SK-N-SH treated with all-trans-retinoic acid at 6 μM for 48 hours (cell line): Measurements from ENCODE around the gene SP140.

Source experiments
- ATAC-seq: fragments of 200-7000 bp; cut with Tn5 transposase; 3 replicates; pipeline ENCODE4 v1.9.1; 2020; ENCODE audit warnings: mild to moderate bottlenecking, moderate library complexity
- ARNTL ChIP-seq: fragments of 450-650 bp; formaldehyde crosslinking; IDR thresholded peaks from 2 replicates; pipeline ENCODE4 v1.5.0; 2020; ENCODE audit warnings: low read depth, mild to moderate bottlenecking, moderate library complexity, borderline replicate concordance
- BACH2 ChIP-seq: fragments of 250-450 bp; sonication (Bioruptor Pico); IDR thresholded peaks from 2 replicates; pipeline ENCODE4 v1.9.0; 2021; ENCODE audit warnings: mild to moderate bottlenecking, borderline replicate concordance
- ESRRG ChIP-seq: fragments of 250-450 bp; sonication (Bioruptor Pico); IDR thresholded peaks from 2 replicates; pipeline ENCODE4 v1.6.1; 2021; ENCODE audit warnings: mild to moderate bottlenecking
- GLIS3 ChIP-seq: fragments of 250-450 bp; sonication (Bioruptor Pico); IDR thresholded peaks from 2 replicates; pipeline ENCODE4 v1.5.0; 2020; ENCODE audit warnings: mild to moderate bottlenecking, moderate library complexity
- ISL1 ChIP-seq: fragments of 250-450 bp; sonication (Bioruptor Pico); IDR thresholded peaks from 2 replicates; pipeline ENCODE4 v2.1.2; 2022; ENCODE audit warnings: mild to moderate bottlenecking, moderate library complexity
- OSR1 ChIP-seq: fragments of 250-450 bp; sonication (Bioruptor Pico); IDR thresholded peaks from 2 replicates; pipeline ENCODE4 v1.8.0; 2022; ENCODE audit warnings: moderate library complexity, mild to moderate bottlenecking, inconsistent platforms
- PPARA ChIP-seq: fragments of 250-450 bp; sonication (Bioruptor Pico); IDR thresholded peaks from 2 replicates; pipeline ENCODE4 v1.5.0; 2020; ENCODE audit warnings: mild to moderate bottlenecking, borderline replicate concordance
- RARB ChIP-seq: fragments of 250-450 bp; sonication (Bioruptor Pico); IDR thresholded peaks from 2 replicates; pipeline ENCODE4 v1.8.0; 2021; ENCODE audit warnings: mild to moderate bottlenecking, moderate library complexity
- TCF4 ChIP-seq: fragments of 250-450 bp; sonication (Bioruptor Pico); IDR thresholded peaks from 2 replicates; pipeline ENCODE4 v1.8.0; 2021; ENCODE audit warnings: mild to moderate bottlenecking, moderate library complexity, borderline replicate concordance
- ZC3H10 ChIP-seq: fragments of 250-450 bp; sonication (Bioruptor Pico); IDR thresholded peaks from 2 replicates; pipeline ENCODE4 v1.5.1; 2021; ENCODE audit warnings: mild to moderate bottlenecking, moderate library complexity
- ZFP3 ChIP-seq: fragments of 250-450 bp; sonication (Bioruptor Pico); IDR thresholded peaks from 2 replicates; pipeline ENCODE4 v1.5.0; 2020; ENCODE audit warnings: mild to moderate bottlenecking, moderate library complexity
- ZFP30 ChIP-seq: fragments of 450-650 bp; formaldehyde crosslinking; IDR thresholded peaks from 2 replicates; pipeline ENCODE4 v1.5.0; 2022; ENCODE audit warnings: mild to moderate bottlenecking, moderate library complexity
- ZNF565 ChIP-seq: fragments of 450-650 bp; formaldehyde crosslinking; conservative IDR thresholded peaks from 2 replicates; pipeline ENCODE4 v1.5.0; 2020; ENCODE audit warnings: low read depth, mild to moderate bottlenecking, moderate library complexity
- ZNF70 ChIP-seq: fragments of 450-650 bp; formaldehyde crosslinking; IDR thresholded peaks from 2 replicates; pipeline ENCODE4 v1.5.0; 2020; ENCODE audit warnings: mild to moderate bottlenecking, moderate library complexity
- ZNF8 ChIP-seq: fragments of 450-650 bp; formaldehyde crosslinking; IDR thresholded peaks from 2 replicates; pipeline ENCODE4 v1.5.0; 2020; ENCODE audit warnings: mild to moderate bottlenecking, moderate library complexity
- TF ChIP-seq, protein P1 (sequence below): fragments of 250-450 bp; sonication (Bioruptor Pico); IDR thresholded peaks from 2 replicates; pipeline ENCODE4 v1.5.1; 2020; ENCODE audit warnings: low read depth, mild to moderate bottlenecking, moderate library complexity
- TF ChIP-seq, protein P2 (sequence below): fragments of 250-450 bp; sonication (Bioruptor Pico); IDR thresholded peaks from 2 replicates; pipeline ENCODE4 v1.8.0; 2020; ENCODE audit warnings: mild to moderate bottlenecking, moderate library complexity, borderline replicate concordance
- TF ChIP-seq, protein P3 (sequence below): fragments of 250-450 bp; sonication (Bioruptor Pico); IDR thresholded peaks from 2 replicates; pipeline ENCODE4 v1.5.0; 2020; ENCODE audit warnings: mild to moderate bottlenecking, moderate library complexity
- TF ChIP-seq, protein P4 (sequence below): fragments of 250-450 bp; sonication (Bioruptor Pico); IDR thresholded peaks from 2 replicates; pipeline ENCODE4 v1.8.0; 2021; ENCODE audit warnings: low read depth, mild to moderate bottlenecking, moderate library complexity, borderline replicate concordance
- TF ChIP-seq, protein P5 (sequence below): fragments of 250-450 bp; sonication (Bioruptor Pico); IDR thresholded peaks from 2 replicates; pipeline ENCODE4 v1.5.1; 2021; ENCODE audit warnings: mild to moderate bottlenecking, moderate library complexity

SP140 gene

DNA sequence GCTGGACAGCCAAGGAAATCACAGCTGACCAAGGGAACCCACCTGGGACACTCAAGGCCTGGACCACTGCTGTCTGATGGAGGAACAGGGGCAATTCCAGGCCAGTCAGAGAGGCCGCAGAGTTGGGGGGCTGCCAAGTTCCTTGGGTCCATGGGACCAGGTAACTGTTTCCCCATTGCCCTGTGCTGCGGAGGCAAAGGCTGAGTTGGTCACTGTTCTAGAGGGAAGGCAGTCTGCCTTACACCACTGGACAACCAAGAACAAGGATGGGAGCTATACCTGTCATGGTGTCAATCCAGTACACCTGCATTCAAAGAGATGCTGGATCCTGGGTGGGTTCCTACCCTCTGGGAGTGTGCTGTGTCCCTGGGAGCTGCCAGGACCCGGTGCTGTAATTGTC, 91.8 kb downstream of the SP140 start:
- TF ChIP-seq ESRRG (no peak), ISL1 (CRISPR knock-in tag) (no peak), TCF4 (CRISPR knock-in tag) (no peak), ARNTL (no peak), ZFP30 (CRISPR knock-in tag) (no peak), PPARA (CRISPR knock-in tag) (no peak), ZC3H10 (CRISPR knock-in tag) (no peak), OSR1 (CRISPR knock-in tag) (no peak), ZNF565 (CRISPR knock-in tag) (no peak)
- TF ChIP-seq, protein P1, sequence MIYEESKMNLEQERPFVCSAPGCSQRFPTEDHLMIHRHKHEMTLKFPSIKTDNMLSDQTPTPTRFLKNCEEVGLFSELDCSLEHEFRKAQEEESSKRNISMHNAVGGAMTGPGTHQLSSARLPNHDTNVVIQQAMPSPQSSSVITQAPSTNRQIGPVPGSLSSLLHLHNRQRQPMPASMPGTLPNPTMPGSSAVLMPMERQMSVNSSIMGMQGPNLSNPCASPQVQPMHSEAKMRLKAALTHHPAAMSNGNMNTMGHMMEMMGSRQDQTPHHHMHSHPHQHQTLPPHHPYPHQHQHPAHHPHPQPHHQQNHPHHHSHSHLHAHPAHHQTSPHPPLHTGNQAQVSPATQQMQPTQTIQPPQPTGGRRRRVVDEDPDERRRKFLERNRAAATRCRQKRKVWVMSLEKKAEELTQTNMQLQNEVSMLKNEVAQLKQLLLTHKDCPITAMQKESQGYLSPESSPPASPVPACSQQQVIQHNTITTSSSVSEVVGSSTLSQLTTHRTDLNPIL (CRISPR knock-in tag): no peak
- TF ChIP-seq, protein P2, sequence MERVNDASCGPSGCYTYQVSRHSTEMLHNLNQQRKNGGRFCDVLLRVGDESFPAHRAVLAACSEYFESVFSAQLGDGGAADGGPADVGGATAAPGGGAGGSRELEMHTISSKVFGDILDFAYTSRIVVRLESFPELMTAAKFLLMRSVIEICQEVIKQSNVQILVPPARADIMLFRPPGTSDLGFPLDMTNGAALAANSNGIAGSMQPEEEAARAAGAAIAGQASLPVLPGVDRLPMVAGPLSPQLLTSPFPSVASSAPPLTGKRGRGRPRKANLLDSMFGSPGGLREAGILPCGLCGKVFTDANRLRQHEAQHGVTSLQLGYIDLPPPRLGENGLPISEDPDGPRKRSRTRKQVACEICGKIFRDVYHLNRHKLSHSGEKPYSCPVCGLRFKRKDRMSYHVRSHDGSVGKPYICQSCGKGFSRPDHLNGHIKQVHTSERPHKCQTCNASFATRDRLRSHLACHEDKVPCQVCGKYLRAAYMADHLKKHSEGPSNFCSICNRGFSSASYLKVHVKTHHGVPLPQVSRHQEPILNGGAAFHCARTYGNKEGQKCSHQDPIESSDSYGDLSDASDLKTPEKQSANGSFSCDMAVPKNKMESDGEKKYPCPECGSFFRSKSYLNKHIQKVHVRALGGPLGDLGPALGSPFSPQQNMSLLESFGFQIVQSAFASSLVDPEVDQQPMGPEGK: no peak
- TF ChIP-seq, all 23 proteins: peak for 0
- no peak for ATAC-seq

DNA sequence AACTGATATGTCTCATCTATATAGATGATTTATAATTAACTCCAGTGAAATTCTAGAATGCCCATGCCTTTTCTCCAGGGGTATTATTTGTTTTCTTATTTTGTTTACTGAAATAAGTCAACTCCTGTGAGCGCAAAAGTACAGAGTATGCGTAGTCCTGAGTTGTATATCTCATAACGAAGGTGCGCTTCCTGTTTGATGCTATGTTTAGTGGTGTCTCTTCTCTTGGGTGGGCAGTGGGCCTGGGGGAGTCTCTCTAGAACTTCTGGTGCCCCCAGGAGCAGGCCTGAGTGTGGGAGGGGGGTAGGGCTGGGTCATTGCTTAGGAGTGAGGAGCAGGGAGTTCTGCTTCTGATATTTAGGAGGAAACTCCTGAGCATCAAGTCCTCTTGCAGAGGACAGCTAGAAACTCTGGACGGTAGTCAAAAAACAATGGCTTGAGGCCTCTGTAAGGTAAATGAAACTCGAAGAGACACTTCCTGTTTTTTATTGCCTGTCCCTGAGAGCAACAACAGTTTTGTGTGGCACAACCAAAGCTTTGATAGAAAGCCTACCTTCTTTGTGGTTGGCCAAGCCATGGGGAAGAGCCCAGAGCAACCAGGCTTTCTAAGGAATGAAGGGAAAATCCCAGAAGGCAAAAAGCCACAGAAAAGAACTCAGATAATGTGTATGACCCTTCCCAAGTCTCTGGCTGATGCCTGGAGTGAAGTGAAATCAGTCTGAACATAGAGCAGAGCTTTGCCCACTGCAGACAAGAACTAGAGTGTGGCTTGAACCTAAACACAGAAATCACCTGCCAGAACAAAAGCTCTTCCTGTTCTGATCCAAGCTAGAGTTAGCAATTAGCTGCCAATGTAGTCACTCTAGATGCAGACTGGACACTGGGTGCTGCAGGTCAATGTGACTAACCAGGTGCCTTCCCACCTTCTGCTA, 92.9 kb downstream of the SP140 start:
- TF ChIP-seq, protein P3, sequence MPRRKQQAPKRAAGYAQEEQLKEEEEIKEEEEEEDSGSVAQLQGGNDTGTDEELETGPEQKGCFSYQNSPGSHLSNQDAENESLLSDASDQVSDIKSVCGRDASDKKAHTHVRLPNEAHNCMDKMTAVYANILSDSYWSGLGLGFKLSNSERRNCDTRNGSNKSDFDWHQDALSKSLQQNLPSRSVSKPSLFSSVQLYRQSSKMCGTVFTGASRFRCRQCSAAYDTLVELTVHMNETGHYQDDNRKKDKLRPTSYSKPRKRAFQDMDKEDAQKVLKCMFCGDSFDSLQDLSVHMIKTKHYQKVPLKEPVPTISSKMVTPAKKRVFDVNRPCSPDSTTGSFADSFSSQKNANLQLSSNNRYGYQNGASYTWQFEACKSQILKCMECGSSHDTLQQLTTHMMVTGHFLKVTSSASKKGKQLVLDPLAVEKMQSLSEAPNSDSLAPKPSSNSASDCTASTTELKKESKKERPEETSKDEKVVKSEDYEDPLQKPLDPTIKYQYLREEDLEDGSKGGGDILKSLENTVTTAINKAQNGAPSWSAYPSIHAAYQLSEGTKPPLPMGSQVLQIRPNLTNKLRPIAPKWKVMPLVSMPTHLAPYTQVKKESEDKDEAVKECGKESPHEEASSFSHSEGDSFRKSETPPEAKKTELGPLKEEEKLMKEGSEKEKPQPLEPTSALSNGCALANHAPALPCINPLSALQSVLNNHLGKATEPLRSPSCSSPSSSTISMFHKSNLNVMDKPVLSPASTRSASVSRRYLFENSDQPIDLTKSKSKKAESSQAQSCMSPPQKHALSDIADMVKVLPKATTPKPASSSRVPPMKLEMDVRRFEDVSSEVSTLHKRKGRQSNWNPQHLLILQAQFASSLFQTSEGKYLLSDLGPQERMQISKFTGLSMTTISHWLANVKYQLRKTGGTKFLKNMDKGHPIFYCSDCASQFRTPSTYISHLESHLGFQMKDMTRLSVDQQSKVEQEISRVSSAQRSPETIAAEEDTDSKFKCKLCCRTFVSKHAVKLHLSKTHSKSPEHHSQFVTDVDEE (CRISPR knock-in tag): no peak
- TF ChIP-seq, protein P1 (CRISPR knock-in tag): no peak
- TF ChIP-seq ZNF565 (CRISPR knock-in tag) (no peak), GLIS3 (CRISPR knock-in tag) (no peak), ZFP3 (CRISPR knock-in tag) (no peak), TCF4 (CRISPR knock-in tag) (no peak), ZNF70 (CRISPR knock-in tag) (no peak), PPARA (CRISPR knock-in tag) (no peak), ZNF8 (no peak), ISL1 (CRISPR knock-in tag) (no peak), ZFP30 (CRISPR knock-in tag) (no peak), OSR1 (CRISPR knock-in tag) (no peak), ESRRG (no peak), ARNTL (no peak), RARB (CRISPR knock-in tag) (no peak), BACH2 (CRISPR knock-in tag) (no peak), ZC3H10 (CRISPR knock-in tag) (no peak)
- TF ChIP-seq, protein P4, sequence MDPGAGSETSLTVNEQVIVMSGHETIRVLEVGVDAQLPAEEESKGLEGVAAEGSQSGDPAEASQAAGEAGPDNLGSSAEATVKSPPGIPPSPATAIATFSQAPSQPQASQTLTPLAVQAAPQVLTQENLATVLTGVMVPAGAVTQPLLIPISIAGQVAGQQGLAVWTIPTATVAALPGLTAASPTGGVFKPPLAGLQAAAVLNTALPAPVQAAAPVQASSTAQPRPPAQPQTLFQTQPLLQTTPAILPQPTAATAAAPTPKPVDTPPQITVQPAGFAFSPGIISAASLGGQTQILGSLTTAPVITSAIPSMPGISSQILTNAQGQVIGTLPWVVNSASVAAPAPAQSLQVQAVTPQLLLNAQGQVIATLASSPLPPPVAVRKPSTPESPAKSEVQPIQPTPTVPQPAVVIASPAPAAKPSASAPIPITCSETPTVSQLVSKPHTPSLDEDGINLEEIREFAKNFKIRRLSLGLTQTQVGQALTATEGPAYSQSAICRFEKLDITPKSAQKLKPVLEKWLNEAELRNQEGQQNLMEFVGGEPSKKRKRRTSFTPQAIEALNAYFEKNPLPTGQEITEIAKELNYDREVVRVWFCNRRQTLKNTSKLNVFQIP (CRISPR knock-in tag): no peak
- TF ChIP-seq, protein P5, sequence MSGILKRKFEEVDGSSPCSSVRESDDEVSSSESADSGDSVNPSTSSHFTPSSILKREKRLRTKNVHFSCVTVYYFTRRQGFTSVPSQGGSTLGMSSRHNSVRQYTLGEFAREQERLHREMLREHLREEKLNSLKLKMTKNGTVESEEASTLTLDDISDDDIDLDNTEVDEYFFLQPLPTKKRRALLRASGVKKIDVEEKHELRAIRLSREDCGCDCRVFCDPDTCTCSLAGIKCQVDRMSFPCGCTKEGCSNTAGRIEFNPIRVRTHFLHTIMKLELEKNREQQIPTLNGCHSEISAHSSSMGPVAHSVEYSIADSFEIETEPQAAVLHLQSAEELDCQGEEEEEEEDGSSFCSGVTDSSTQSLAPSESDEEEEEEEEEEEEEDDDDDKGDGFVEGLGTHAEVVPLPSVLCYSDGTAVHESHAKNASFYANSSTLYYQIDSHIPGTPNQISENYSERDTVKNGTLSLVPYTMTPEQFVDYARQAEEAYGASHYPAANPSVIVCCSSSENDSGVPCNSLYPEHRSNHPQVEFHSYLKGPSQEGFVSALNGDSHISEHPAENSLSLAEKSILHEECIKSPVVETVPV (CRISPR knock-in tag): no peak
- ATAC-seq: no peak
